Activated T-cell treated with anti-CD3 and anti-CD28 coated beads for 24 hours (primary cell): ENCODE measurements around the gene FTO.
"Not testable (repeated sequence)": the region's sequence is repeated elsewhere in the genome, so short reads cannot be mapped to it uniquely, and the experiment has no call there.

ENCODE experiments used
- DNase-seq: peaks from one replicate; pipeline ENCODE4 v3.0.0-alpha.2; 2020; ENCODE audit warnings: low read depth

The FTO gene

GRCh38 chr16:53703590-53704444 is at the start of gene FTO, which contains the start of gene RPGRIP1L:
Gene FTO (plus strand): TSS chr16:53704156.
Gene RPGRIP1L (minus strand): TSS chr16:53703859. CDS start chr16:53700723, 3,136 bp downstream.
- peak; percentile 98 for DNase-seq

DNA sequence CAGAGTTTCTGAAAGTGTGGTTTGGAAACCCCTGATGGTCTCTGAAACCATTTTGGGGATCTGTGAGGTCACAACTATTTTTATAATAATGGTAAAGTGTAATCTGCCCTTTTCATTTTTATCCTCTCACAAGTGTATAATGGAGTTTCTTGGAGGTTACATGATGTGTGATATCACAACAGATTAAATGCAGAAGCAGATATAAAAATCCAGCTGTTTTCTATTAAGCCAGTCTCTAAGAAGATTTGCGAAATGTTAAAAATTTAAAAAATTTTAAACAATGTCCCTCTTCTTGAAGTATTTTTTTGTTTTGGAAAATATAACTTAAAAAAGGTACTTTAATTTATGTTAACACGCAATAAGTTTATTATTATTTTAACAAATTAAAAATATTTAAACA is 49.0 kb upstream of the FTO start:
- no peak for DNase-seq

DNA sequence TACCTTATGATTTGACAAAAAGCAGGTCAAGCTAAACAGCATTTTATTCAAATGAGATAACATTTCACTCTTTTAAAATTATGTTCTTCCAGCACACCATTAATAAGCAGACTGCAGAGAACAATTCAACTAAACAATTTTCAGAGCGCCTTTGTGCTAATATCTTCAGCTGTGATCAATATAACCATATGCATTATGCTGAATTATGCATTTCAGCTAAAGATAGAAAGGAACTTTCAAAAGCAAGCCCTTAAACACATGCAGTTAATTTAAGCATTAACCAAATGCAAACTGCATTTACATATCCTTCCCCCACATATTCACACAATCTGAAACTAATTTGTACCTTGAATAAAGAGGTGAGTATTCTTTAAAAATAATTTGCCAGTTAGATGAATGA is 41.9 kb upstream of the FTO start:
- no peak for DNase-seq

- DNase-seq: no peak
These were observed 39.1 kb upstream of the FTO start for GRCh38 chr16:53664724-53665345.

- no peak for DNase-seq
These were observed 37.1 kb upstream of the FTO start for GRCh38 chr16:53666786-53667415.

DNA sequence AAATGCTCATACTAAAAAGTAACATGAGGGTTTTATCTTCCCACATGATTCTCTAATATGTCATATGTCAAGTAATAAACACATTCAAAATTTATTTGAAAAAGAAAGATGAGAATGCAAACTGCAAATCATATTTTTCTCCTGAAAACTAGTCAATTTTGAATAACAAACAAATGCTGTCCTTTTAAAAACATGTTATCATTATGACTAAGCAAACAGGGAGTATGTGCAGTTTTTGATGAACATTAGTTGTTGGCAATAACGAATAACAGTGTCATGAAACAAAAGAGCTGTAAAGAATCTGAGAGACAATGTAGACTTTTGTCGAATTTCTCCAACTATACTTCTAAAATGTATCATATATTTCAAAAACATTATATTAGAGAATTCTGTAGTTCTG is 35.1 kb upstream of the FTO start:
- no peak for DNase-seq

GRCh38 chr16:53672461-53672860 is 31.5 kb upstream of the FTO start:
- DNase-seq: no peak

DNA sequence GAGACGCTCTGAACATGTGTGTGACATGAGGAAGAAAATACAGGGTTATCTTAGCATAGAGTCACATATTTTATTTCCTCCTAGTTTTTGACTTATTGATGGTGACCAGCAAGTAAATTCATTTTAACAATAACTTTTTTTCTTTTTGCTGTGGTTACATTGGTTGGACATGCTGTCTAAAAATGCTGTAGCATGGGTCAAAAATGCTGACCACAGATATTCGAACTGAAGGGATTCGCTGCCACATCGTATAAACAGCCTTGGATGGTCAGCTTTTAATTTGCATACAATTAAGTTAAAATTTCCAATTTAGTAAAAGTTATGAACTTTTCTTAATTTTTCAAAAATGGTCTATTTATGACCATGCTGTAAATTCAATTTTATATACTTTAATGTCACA is 30.8 kb upstream of the FTO start:
- DNase-seq: no peak

GRCh38 chr16:53678155-53678554 is 25.8 kb upstream of the FTO start:
- DNase-seq: no peak

- no peak for DNase-seq
These were observed 25.1 kb upstream of the FTO start for GRCh38 chr16:53678756-53679343.

GRCh38 chr16:53680756-53681155 is 23.2 kb upstream of the FTO start:
- DNase-seq: no peak

- no peak for DNase-seq
These were observed 22.6 kb upstream of the FTO start for GRCh38 chr16:53681354-53681753.

DNA sequence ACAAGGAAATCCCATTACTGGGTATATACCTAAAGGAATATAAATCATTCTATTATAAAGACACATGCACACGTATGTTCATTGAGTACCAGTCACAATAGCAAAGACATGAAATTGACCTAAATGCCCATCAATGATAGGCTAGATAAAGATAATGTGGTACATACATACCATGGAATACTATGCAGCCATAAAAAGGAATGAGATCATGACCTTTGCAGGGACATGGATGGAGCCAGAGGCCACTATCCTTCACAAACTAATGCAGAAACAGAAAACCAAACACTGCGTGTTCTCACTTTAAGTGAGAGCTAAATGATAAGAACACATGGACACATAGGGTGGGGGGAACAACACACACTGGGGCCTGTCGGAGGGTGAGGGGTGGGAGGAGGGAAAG is 18.6 kb upstream of the FTO start:
- not testable (repeated sequence) for DNase-seq

GRCh38 chr16:53686710-53687109 is 17.2 kb upstream of the FTO start:
- DNase-seq: no peak

DNA sequence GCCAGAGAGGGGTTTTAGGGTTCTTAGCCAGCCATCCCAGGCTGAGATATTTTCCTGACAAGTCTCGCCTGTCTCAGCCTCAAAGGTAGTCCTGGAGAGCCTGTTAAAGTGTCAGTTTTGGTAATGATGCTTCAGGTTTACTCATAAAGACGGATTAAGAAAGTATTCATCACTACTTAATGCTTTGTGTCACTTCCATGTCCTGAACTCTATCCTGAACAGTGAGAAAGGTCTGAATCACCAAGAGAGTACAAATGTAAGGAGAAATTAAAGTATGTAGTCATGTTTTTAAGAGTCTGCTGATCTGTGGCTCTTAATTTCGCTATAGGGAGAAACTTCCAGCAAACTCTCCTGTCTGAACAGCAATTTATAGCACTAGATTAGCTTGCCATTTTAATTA is 14.3 kb upstream of the FTO start:
- no peak for DNase-seq

DNA sequence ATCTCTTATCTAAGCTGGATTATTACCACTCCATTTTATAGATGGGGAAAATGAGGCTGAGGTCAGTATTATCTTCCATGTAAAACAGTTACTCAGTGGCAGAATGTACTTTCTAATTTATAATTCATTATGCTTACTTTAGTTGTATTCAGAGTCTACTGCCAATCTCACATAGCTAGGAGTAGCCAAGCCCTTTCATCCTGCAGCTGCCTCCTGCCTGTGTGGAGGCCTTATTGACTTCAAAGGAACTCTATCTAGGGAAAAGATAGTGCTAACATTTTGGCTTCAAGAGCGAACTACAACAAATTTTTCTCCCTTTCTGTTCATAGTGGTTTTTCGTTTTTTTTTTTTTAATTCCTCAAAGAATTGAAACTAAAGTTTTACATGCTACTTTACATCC is 13.2 kb upstream of the FTO start:
- no peak for DNase-seq

DNA sequence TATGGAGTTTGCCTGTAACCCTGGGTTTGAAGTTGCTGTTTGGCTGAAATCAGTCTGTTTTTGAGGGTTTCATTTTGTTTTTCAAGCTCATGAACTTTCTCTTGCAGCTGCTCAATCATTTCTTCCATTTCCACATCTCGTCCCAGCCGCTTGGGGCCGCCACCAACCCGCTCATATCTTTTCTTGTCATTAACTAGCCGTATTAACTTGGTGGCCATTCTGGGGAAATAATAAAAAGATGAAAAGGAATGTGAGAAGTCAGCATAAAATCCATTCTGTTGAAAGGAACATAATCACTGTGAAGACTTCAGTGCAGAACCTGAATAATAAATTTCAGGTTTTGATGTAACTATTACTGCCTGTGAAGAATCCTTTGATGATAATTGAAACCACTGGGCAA is 11.8 kb upstream of the FTO start:
- no peak for DNase-seq

DNA sequence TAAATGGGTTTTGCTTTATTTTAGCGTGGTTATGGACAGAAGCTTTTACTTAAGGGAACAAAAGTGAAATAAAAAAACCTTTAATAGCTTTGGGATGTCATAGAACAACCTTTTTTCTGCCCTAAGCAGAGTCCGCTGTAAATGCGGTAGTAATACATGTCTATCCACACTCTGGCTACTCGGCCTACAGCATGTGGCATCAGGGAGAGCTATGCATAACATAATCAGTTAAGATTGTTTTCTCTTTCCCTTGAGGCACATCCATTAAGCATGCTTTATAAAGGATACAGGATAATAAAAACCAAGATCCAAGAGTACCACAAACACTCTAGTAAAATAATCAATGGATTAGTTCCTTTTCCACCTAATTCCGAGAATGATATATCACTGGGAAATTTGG is 10.6 kb upstream of the FTO start:
- DNase-seq: no peak

DNA sequence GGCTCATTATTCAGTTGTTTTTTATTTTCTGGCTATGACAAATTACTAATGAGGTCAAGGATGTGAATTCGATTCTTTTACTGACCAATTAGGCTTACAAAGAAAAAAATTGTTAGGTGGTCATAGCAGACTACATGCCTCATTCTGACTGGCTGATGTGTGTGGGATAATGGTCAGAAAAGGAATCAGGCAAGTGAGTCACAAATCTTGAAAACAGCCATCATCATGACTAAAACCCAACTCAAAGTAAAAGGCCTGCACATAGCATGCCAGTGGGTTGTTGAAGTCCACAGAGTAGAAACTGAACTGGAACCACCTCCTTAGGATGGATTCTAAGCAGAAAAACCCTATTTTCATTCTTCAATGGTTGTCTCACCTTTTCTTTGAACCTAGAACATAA is 8.9 kb upstream of the FTO start:
- DNase-seq: no peak

GRCh38 chr16:53698271-53698670 is 5.7 kb upstream of the FTO start:
- not testable (repeated sequence) for DNase-seq

DNA sequence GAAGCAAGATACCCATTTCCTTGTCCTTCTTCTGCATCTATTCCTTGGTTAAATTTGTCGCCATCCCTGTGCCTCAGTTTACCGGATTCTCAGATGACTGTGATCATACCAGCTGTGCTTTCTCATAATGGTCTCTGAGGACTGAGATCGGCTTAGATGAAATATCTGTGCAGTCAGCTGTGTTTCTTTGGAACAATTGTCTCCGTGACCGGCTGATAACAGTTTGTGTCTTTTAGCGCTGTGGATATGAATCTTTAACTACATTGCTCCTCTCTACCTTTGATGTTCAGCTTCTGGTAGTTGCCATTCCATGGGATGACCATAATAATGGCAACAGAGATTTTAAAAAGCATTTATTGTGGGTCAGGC is 473 bp downstream of the FTO start:
- no peak for DNase-seq

DNA sequence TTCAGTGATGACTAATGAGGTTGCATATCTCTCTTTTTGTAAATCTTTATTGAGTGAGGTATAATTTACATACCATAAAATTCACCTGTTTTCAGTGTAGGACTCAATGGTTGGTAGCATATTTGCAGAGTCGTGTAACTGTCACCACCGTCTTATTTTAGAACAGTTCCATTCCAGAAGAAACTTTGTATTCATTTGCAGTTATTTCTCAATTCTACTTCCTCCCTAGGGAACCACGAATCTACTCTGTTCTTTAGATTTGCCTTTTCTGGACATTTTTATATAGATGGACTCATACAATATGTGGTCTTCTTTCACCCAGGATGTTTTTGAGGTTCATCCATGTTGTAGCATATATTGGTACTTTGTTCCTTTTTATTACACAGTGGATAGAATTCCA is 3.7 kb downstream of the FTO start:
- DNase-seq: no peak

DNA sequence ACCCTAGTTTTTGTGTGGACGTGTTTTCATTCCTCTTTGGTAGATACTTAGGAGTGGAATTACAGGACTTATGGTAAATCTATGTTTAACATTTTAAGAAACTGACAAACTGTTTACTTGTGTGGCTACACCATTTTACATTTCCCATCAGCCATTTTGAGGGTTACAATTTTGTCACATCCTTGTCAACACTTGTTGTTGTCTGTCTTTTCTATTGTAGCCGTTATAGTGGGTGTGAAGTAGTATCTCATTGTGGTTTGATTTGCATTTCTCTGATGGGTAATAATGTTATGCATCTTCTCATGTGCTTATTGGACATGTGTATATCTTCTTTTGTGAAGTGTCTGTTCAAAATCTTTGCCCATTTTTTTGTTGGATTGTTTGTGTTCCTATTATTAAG is 4.5 kb downstream of the FTO start:
- no peak for DNase-seq
